H1 (cell line): ENCODE results near the gene GABRR3. TPM values are rescaled to one million over a fixed set of nuclear protein-coding genes. Genes with fewer than 3 reads are reported as not detected.

ENCODE experiments used
- CTCF ChIA-PET: fragments of 300-600 bp; sonication (Branson Sonifier 250); formaldehyde crosslinking; loops from one replicate; lab custom pipeline; 2021; ENCODE audit not compliant: partially characterized antibody; lab: Charles Lee
- POLR2A ChIA-PET: fragments of 300-600 bp; sonication (Branson Sonifier 250); formaldehyde crosslinking; loops from one replicate; lab custom pipeline; 2021; ENCODE audit warnings: inconsistent platforms; ENCODE audit not compliant: partially characterized antibody; lab: Charles Lee
- DNase-seq, 2 experiments: peaks; one replicate each; pipeline versions ENCODE4 v3.0.0 to v3.0.0-alpha.2; 2010 to 2022; ENCODE audit warnings: low spot score in 2 of 2, low read depth in 1 of 2, mixed read lengths in 1 of 2
- FAIRE-seq: peaks from 2 replicates; lab custom pipeline; 2011; peaks lifted over from hg19 to GRCh38; lab: Jason Lieb, UNC
- H2AFZ ChIP-seq: 2 replicates; pipeline ENCODE4 v1.8.1; 2012; ENCODE audit warnings: low read length, inconsistent platforms
- H2AK5ac ChIP-seq: 2 replicates; pipeline ENCODE4 v1.6.1; 2013; ENCODE audit warnings: low read depth, low read length
- H2BK120ac ChIP-seq: replicated peaks from 2 replicates; pipeline ENCODE3; 2013; ENCODE audit warnings: low read depth, low read length, inconsistent platforms
- H2BK12ac ChIP-seq: 2 replicates; pipeline ENCODE4 v1.6.1; 2013; ENCODE audit warnings: low read depth, low read length
- H2BK15ac ChIP-seq: 2 replicates; pipeline ENCODE4 v1.6.1; 2013; ENCODE audit warnings: low read length
- H2BK20ac ChIP-seq: 2 replicates; pipeline ENCODE4 v1.6.1; 2013; ENCODE audit warnings: low read length
- H2BK5ac ChIP-seq: 2 replicates; pipeline ENCODE4 v1.6.1; 2013; ENCODE audit warnings: low read depth, low read length
- H3K14ac ChIP-seq: 2 replicates; pipeline ENCODE4 v1.6.1; 2013; ENCODE audit warnings: inconsistent platforms; ENCODE audit not compliant: insufficient read length
- H3K18ac ChIP-seq: 2 replicates; pipeline ENCODE4 v1.6.1; 2013; ENCODE audit warnings: low read length; ENCODE audit errors: extremely low read depth
- H3K23ac ChIP-seq: 2 replicates; pipeline ENCODE4 v1.6.1; 2013; ENCODE audit warnings: inconsistent platforms; ENCODE audit not compliant: insufficient read length
- H3K23me2 ChIP-seq: 2 replicates; pipeline ENCODE4 v1.6.1; 2013; ENCODE audit warnings: low read depth, low read length
- H3K27ac ChIP-seq: 2 replicates; pipeline ENCODE4 v1.6.1; 2011; ENCODE audit warnings: low read depth, low read length, inconsistent platforms
- H3K27me3 ChIP-seq, 4 experiments: replicated peaks in 1 of 4; 1 replicate in 1 of 4; 2 replicates in 3 of 4; pipeline versions ENCODE4 v1.6.1 to v1.8.1; 2011 to 2013; ENCODE audit warnings: low read length in 3 of 4, mild to moderate bottlenecking in 3 of 4, inconsistent platforms in 2 of 4, mixed read lengths in 2 of 4, moderate library complexity in 1 of 4; ENCODE audit not compliant: control insufficient read depth in 3 of 4, insufficient read depth in 3 of 4; ENCODE audit errors: extremely low read depth in 1 of 4
- H3K36me3 ChIP-seq, 4 experiments: 2 replicates each; pipeline versions ENCODE4 v1.6.1 to v1.8.1; 2011 to 2013; ENCODE audit warnings: mild to moderate bottlenecking in 4 of 4, low read length in 3 of 4, moderate library complexity in 2 of 4, control low read depth in 1 of 4, inconsistent platforms in 1 of 4; ENCODE audit not compliant: insufficient read depth in 4 of 4, control insufficient read depth in 2 of 4
- H3K4ac ChIP-seq: replicated peaks from 2 replicates; pipeline ENCODE3; 2013; ENCODE audit warnings: low read length, low read depth, mixed read lengths, inconsistent platforms; ENCODE audit not compliant: insufficient read length
- H3K4me1 ChIP-seq, 4 experiments: replicated peaks in 1 of 4; 1 replicate in 1 of 4; 2 replicates in 3 of 4; pipeline versions ENCODE4 v1.6.1 to v1.8.1; 2011 to 2013; ENCODE audit warnings: low read length in 3 of 4, inconsistent platforms in 2 of 4, mixed read lengths in 1 of 4; ENCODE audit not compliant: insufficient read depth in 4 of 4, control insufficient read depth in 3 of 4
- H3K4me2 ChIP-seq, 2 experiments: 2 replicates each; pipeline versions ENCODE4 v1.6.1 to v1.8.1; 2011 to 2013; ENCODE audit warnings: low read depth in 2 of 2, low read length in 2 of 2, control low read depth in 1 of 2, inconsistent platforms in 1 of 2, mild to moderate bottlenecking in 1 of 2; ENCODE audit not compliant: insufficient read depth in 1 of 2
- H3K4me3 ChIP-seq, 4 experiments: fragments of 200-600, 300-600 bp in 1 of 4; sonication (generic), shearing (Covaris generic), sonication (Bioruptor Twin) in 1 of 4; 2 replicates each; pipeline versions ENCODE4 v1.5.1 to v1.8.1; 2011 to 2016; ENCODE audit warnings: low read length in 4 of 4, low read depth in 3 of 4, control low read depth in 2 of 4, inconsistent platforms in 2 of 4, mild to moderate bottlenecking in 2 of 4, mixed read lengths in 1 of 4, moderate library complexity in 1 of 4; ENCODE audit not compliant: insufficient read depth in 2 of 4; ENCODE audit errors: extremely low read depth in 1 of 4
- H3K56ac ChIP-seq: replicated peaks from 2 replicates; pipeline ENCODE3; 2013; ENCODE audit warnings: low read depth, mild to moderate bottlenecking, mixed read lengths, low read length, inconsistent platforms; ENCODE audit not compliant: insufficient read length
- H3K79me1 ChIP-seq: 2 replicates; pipeline ENCODE4 v1.6.1; 2013; ENCODE audit warnings: low read depth, low read length, control low read depth
- H3K79me2 ChIP-seq, 2 experiments: 2 replicates each; pipeline versions ENCODE4 v1.6.1 to v1.8.1; 2012 to 2013; ENCODE audit warnings: low read length in 2 of 2, mild to moderate bottlenecking in 2 of 2, inconsistent platforms in 1 of 2; ENCODE audit not compliant: insufficient read depth in 2 of 2, control insufficient read depth in 1 of 2
- H3K9ac ChIP-seq, 4 experiments: replicated peaks in 1 of 4; 1 replicate in 1 of 4; 2 replicates in 3 of 4; pipeline versions ENCODE4 v1.6.1 to v1.8.1; 2011 to 2013; ENCODE audit warnings: low read depth in 3 of 4, low read length in 3 of 4, control low read depth in 2 of 4, mild to moderate bottlenecking in 2 of 4, moderate library complexity in 2 of 4, inconsistent platforms in 1 of 4; ENCODE audit errors: extremely low read depth in 1 of 4
- H3K9me3 ChIP-seq, 2 experiments: 2 replicates each; pipeline versions ENCODE4 v1.6.1 to v1.8.1; 2012 to 2013; ENCODE audit warnings: mild to moderate bottlenecking in 2 of 2, moderate library complexity in 2 of 2, control low read depth in 1 of 2, inconsistent platforms in 1 of 2, low read depth in 1 of 2, low read length in 1 of 2, mixed read lengths in 1 of 2; ENCODE audit not compliant: insufficient read depth in 2 of 2
- H4K20me1 ChIP-seq, 2 experiments: replicated peaks in 1 of 2; 2 replicates each; pipeline versions ENCODE3 to v1.8.1; 2011 to 2013; ENCODE audit warnings: inconsistent platforms in 2 of 2, low read length in 2 of 2, mild to moderate bottlenecking in 1 of 2; ENCODE audit not compliant: insufficient read depth in 2 of 2, control insufficient read depth in 1 of 2
- H4K5ac ChIP-seq: 2 replicates; pipeline ENCODE4 v1.6.1; 2013; ENCODE audit warnings: low read length, low read depth, mixed read lengths, inconsistent platforms; ENCODE audit not compliant: insufficient read length
- H4K8ac ChIP-seq: 2 replicates; pipeline ENCODE4 v1.8.0; 2013; ENCODE audit warnings: mild to moderate bottlenecking, moderate library complexity, low read length, inconsistent platforms; ENCODE audit not compliant: insufficient read depth; ENCODE audit errors: extremely low read depth
- H4K91ac ChIP-seq: replicated peaks from 2 replicates; pipeline ENCODE3; 2013; ENCODE audit warnings: low read length, mixed read lengths, inconsistent platforms; ENCODE audit not compliant: insufficient read length
- BCL11A ChIP-seq, 2 experiments: IDR thresholded peaks; one replicate each; pipeline ENCODE4 v1.6.1; 2011; ENCODE audit warnings: low read depth in 2 of 2, low read length in 2 of 2, mild to moderate bottlenecking in 2 of 2
- CHD1 ChIP-seq: IDR thresholded peaks from 2 replicates; pipeline ENCODE4 v1.6.1; 2012; ENCODE audit warnings: low read depth, low read length, improper control_type of control experiment
- HDAC2 ChIP-seq, 2 experiments: fragments of 300-600 bp in 1 of 2; sonication (generic) in 1 of 2; IDR thresholded peaks; 2 replicates each; pipeline ENCODE4 v1.6.1; 2011 to 2012; ENCODE audit warnings: low read depth in 2 of 2, low read length in 2 of 2, mild to moderate bottlenecking in 2 of 2, moderate library complexity in 2 of 2, borderline replicate concordance in 1 of 2, inconsistent platforms in 1 of 2
- JUN ChIP-seq: IDR thresholded peaks from 2 replicates; pipeline ENCODE4 v1.6.1; 2011; ENCODE audit warnings: low read depth, mild to moderate bottlenecking, improper control_type of control experiment, low read length
- KDM5A ChIP-seq: fragments of 200-600 bp; IDR thresholded peaks from 2 replicates; pipeline ENCODE4 v1.7.1; 2012; ENCODE audit warnings: mild to moderate bottlenecking, low read length, inconsistent platforms, mixed read lengths
- RBBP5 ChIP-seq: IDR thresholded peaks from 2 replicates; pipeline ENCODE4 v1.7.1; 2012; ENCODE audit warnings: low read depth, mild to moderate bottlenecking, inconsistent platforms, low read length, moderate library complexity, borderline replicate concordance
- SIRT6 ChIP-seq: IDR thresholded peaks from one replicate; pipeline ENCODE4 v1.7.1; 2012; ENCODE audit warnings: low read length, inconsistent platforms
- SRF ChIP-seq: IDR thresholded peaks from 2 replicates; pipeline ENCODE4 v1.6.1; 2011; ENCODE audit warnings: mild to moderate bottlenecking, low read depth, low read length, moderate library complexity
- ZNF274 ChIP-seq: IDR thresholded peaks from 2 replicates; pipeline ENCODE4 v1.7.0; 2012; ENCODE audit warnings: low read length, borderline replicate concordance; ENCODE audit errors: extremely low read depth
- WGBS, 2 experiments: shearing (Covaris generic) in 1 of 2; methylation state at CpG; one replicate each; pipeline versions ENCODE4 v1.1.6 to v1.1.7; 2013 to 2015; ENCODE audit warnings: low lambda C conversion rate in 2 of 2, mixed read lengths in 2 of 2, inconsistent platforms in 1 of 2, low coverage in 1 of 2, missing lambda C conversion rate in 1 of 2; ENCODE audit not compliant: insufficient replicate concordance in 2 of 2, insufficient coverage in 1 of 2, insufficient read length in 1 of 2; ENCODE audit errors: extremely low coverage in 1 of 2, missing lambda C conversion rate in 1 of 2; 5-methylcytosine and 5-hydroxymethylcytosine counted together
- polyA plus RNA-seq, 7 experiments: library from polyadenylated mRNA; depleted of rRNA in 3 of 7; stranded (reverse) in 5 of 7; unstranded in 2 of 7; fragments of >200 nt in 5 of 7; fragments of 200-250 nt in 2 of 7; gene quantifications; 1 replicate in 5 of 7; 2 replicates in 1 of 7; 4 replicates in 1 of 7; pipeline versions ENCODE4 v1.2.1 to v1.2.3, GENCODE V29; 2011 to 2013; ENCODE audit warnings: missing spikeins in 2 of 7, mixed read lengths in 2 of 7
- total RNA-seq: library from RNA; stranded (reverse); fragmentation: NEBNext Ultra II Directional; extraction: Animal tissue kit (Norgen Biotek cat#: 25700); gene quantifications from 2 replicates; pipeline ENCODE4 v1.2.1, GENCODE V29; 2021

GABRR3 gene
- total and polyA plus RNA-seq, 2 of the 8 experiments (the other 6 are each of a cell fraction or from before 2014, with no cell fraction given): not detected

DNA sequence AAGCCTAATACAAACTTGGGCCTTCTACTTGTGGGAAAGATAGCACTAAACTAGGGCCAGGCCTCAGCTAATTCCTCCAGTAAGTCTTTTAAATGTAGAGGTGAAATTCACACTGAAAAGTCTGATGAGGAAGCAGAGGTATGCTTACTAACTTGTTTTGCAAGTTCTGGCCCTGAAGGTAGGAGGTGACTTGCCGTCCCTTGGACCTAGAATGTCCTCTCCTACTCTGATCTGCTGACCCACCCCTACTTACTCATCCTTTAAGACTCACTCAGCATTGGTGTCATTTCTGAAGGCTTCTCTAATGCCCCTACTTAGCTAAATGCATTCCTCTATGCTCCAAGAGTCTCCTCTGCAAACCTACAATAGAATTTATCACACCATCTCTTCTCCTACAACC, 82.2 kb downstream of the GABRR3 start:
- Histone ChIP-seq H2BK120ac (no peak overlapping the region), H3K4me3 (no peak overlapping the region), H4K91ac (no peak overlapping the region), H4K5ac (no peak overlapping the region), H3K9me3 (no peaks in the 10 kb centered on the region), H3K27me3 (no peaks in the 10 kb centered on the region), H3K27ac (no peak overlapping the region), H3K4me1 (no peaks in the 10 kb centered on the region), H2BK12ac (no peak overlapping the region), H3K79me1 (no peaks in the 10 kb centered on the region), H3K23ac (no peak overlapping the region), H2BK5ac (no peak overlapping the region), H3K4me2 (no peak overlapping the region), H4K20me1 (no peaks in the 10 kb centered on the region), H3K79me2 (no peaks in the 10 kb centered on the region), H2BK15ac (no peak overlapping the region), H3K9ac (no peak overlapping the region), H3K36me3 (peaks cover 0 to 4% (median under 1%) of the 10 kb centered on the region in 4 experiments; a peak in 2 of 8 replicates), H2AFZ (no peak overlapping the region), H4K8ac (no peak overlapping the region), H3K18ac (no peak overlapping the region), H2BK20ac (no peak overlapping the region), H3K4ac (no peak overlapping the region), H3K23me2 (no peaks in the 10 kb centered on the region), H2AK5ac (no peak overlapping the region), H3K56ac (no peak overlapping the region), H3K14ac (no peak overlapping the region)
- CTCF ChIA-PET: interaction anchor here (0.6 to 1.5 kb wide), 5 partner anchors 13 to 70 kb away, joined by 3 to 8 read pairs (median 4); no protein-coding TSS in a partner anchor
- POLR2A ChIA-PET: no interaction called here
- no peak for DNase-seq
- no peak for FAIRE-seq
- WGBS, 2 experiments: 89% methylated on average over 1 of the region's 1 CpG; no CpG with 5 or more reads in 1 of the 2 experiments
- no peak for TF ChIP-seq JUN
- TF ChIP-seq HDAC2 (IDR thresholded peaks at IDR 0.05; ENCODE audit: borderline replicate concordance in 1 of 2, low read depth in 2 of 2, low read length in 2 of 2): no peak
- TF ChIP-seq CHD1: no peak
- no peak for TF ChIP-seq ZNF274
- TF ChIP-seq KDM5A: no peak
- TF ChIP-seq BCL11A (IDR thresholded peaks at IDR 0.05; ENCODE audit: low read depth in 2 of 2, low read length in 2 of 2): no peak
- TF ChIP-seq SIRT6: no peak
- TF ChIP-seq RBBP5: no peak
- TF ChIP-seq SRF: no peak
